Activated CD8-positive, alpha-beta T cell treated with anti-CD3 and anti-CD28 coated beads for 36 hours (primary cell): Measurements from ENCODE around the gene ESF1. TPM values are rescaled to one million over a fixed set of nuclear protein-coding genes. Genes with fewer than 3 reads are reported as not detected.

Experiments used
- ATAC-seq: fragments of 200-7000 bp; cut with Tn5 transposase; one replicate; pipeline ENCODE4 v1.10.0; 2021; ENCODE audit warnings: mild to moderate bottlenecking, moderate library complexity
- CTCF ChIA-PET: fragments of 350-600 bp; sonication (Branson Sonifier 250); formaldehyde crosslinking; loops from one replicate; lab custom pipeline; 2021; ENCODE audit warnings: antibody characterized with exemption; lab: Charles Lee
- POLR2A ChIA-PET: fragments of 350-600 bp; sonication (Branson Sonifier 250); formaldehyde crosslinking; loops from one replicate; lab custom pipeline; 2021; ENCODE audit warnings: antibody characterized with exemption; lab: Charles Lee
- DNase-seq: peaks from one replicate; pipeline ENCODE4 v3.0.0-alpha.2; 2020
- H3K27ac Mint-ChIP-seq: one replicate; pipeline ENCODE4 v1.8.0; 2021; ENCODE audit warnings: mild to moderate bottlenecking, mixed read lengths
- H3K27me3 Mint-ChIP-seq: one replicate; pipeline ENCODE4 v1.8.0; 2021; ENCODE audit warnings: mixed read lengths
- H3K36me3 Mint-ChIP-seq: one replicate; pipeline ENCODE4 v1.8.0; 2021; ENCODE audit warnings: low read depth, mixed read lengths
- H3K4me1 Mint-ChIP-seq: one replicate; pipeline ENCODE4 v1.8.0; 2021; ENCODE audit warnings: low read depth, mixed read lengths
- H3K4me3 Mint-ChIP-seq: one replicate; pipeline ENCODE4 v1.8.0; 2021; ENCODE audit warnings: mild to moderate bottlenecking, moderate library complexity, mixed read lengths
- H3K9me3 Mint-ChIP-seq: one replicate; pipeline ENCODE4 v1.8.0; 2021; ENCODE audit warnings: mixed read lengths
- intact Hi-C: fragments of 100-400 bp; cut with micrococcal nuclease; formaldehyde crosslinking; loops from one replicate; pipeline ENCODE4 v1.10.0; 2022
- total RNA-seq, 2 experiments: library from RNA; stranded (reverse); gene quantifications; one replicate each; pipeline ENCODE4 v1.2.3, GENCODE V29; 2021
- TF ChIP-seq, protein P1 (sequence below): fragments of 200-600 bp; IDR thresholded peaks from one replicate; pipeline ENCODE4 v1.8.0; 2022; ENCODE audit warnings: antibody characterized with exemption, mild to moderate bottlenecking

ESF1 gene, protein sequence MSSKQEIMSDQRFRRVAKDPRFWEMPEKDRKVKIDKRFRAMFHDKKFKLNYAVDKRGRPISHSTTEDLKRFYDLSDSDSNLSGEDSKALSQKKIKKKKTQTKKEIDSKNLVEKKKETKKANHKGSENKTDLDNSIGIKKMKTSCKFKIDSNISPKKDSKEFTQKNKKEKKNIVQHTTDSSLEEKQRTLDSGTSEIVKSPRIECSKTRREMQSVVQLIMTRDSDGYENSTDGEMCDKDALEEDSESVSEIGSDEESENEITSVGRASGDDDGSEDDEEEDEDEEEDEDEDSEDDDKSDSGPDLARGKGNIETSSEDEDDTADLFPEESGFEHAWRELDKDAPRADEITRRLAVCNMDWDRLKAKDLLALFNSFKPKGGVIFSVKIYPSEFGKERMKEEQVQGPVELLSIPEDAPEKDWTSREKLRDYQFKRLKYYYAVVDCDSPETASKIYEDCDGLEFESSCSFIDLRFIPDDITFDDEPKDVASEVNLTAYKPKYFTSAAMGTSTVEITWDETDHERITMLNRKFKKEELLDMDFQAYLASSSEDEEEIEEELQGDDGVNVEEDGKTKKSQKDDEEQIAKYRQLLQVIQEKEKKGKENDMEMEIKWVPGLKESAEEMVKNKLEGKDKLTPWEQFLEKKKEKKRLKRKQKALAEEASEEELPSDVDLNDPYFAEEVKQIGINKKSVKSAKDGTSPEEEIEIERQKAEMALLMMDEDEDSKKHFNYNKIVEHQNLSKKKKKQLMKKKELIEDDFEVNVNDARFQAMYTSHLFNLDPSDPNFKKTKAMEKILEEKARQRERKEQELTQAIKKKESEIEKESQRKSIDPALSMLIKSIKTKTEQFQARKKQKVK
- 10 to 100 TPM; 19.9 to 20.4 TPM for total RNA-seq

DNA sequence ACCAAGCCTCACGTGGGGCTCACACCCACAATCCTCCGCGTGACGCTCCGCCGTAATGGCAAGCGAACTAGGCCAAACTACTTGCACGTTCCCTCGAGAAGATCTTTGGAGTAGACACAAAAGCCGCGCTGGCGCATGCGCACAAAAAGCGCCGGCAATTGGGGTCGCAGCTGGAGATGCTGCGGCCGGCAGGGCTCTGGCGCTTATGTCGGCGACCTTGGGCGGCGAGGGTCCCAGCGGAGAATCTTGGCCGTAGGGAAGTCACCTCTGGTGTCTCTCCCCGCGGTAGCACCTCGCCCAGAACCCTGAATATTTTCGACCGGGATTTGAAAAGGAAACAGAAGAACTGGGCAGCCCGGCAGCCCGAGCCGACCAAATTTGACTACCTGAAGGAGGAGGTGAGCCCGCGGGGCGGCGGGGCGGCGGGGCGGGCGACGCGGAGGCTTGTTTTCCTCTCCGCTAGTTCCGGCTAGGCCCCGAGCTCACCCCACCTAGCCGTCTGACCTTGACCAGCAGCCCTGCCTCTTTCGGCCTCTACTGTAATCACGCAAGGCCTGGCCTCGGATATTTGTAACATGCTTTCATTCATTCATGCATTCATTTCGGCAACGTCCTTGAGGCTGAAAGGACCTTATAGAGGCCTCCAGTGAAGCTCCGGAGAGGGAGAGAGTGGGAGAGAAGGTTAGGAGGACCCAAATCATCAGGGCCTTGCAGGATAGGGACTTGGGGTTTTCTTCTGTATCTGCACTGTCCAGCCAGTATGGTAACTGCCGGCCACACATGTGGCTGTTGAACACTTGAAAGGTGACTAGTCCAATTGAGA is at the start of gene ESF1, which contains the start of gene NDUFAF5:
ESF1 (minus strand) TSS at position 27 of the 823 bp plus-strand sequence. CDS start 1,779 bp downstream, outside the sequence.
NDUFAF5 (plus strand) TSS at position 136 of the 823 bp plus-strand sequence; CDS start at position 177, 41 bp downstream.
- DNase-seq, result peak; percentile 97
- CTCF ChIA-PET, result interaction anchor here (1.1 to 4.0 kb wide), 7 partner anchors 9 to 172 kb away, joined by 3 to 29 read pairs (median 4); no protein-coding TSS in a partner anchor
- no peaks in the 10 kb centered on the region for H3K9me3 Mint-ChIP-seq
- intact Hi-C loops, result no loop called here
- peak within 1 kb of the TSS; percentile 100 for H3K4me3 Mint-ChIP-seq
- H3K27ac Mint-ChIP-seq, result peak within 1 kb of the TSS; percentile 98
- no peaks in the 10 kb centered on the region for H3K27me3 Mint-ChIP-seq
- peak; percentile 99 for ATAC-seq
- TF ChIP-seq, protein P1, sequence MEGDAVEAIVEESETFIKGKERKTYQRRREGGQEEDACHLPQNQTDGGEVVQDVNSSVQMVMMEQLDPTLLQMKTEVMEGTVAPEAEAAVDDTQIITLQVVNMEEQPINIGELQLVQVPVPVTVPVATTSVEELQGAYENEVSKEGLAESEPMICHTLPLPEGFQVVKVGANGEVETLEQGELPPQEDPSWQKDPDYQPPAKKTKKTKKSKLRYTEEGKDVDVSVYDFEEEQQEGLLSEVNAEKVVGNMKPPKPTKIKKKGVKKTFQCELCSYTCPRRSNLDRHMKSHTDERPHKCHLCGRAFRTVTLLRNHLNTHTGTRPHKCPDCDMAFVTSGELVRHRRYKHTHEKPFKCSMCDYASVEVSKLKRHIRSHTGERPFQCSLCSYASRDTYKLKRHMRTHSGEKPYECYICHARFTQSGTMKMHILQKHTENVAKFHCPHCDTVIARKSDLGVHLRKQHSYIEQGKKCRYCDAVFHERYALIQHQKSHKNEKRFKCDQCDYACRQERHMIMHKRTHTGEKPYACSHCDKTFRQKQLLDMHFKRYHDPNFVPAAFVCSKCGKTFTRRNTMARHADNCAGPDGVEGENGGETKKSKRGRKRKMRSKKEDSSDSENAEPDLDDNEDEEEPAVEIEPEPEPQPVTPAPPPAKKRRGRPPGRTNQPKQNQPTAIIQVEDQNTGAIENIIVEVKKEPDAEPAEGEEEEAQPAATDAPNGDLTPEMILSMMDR, result no peak
- peaks cover 52% of the 10 kb centered on the region for H3K4me1 Mint-ChIP-seq
- H3K36me3 Mint-ChIP-seq, result peaks cover 41% of the 10 kb centered on the region
- POLR2A ChIA-PET, result interaction anchor here (0.5 to 1.3 kb wide), 6 partner anchors 10 to 537 kb away, joined by 3 to 6 read pairs (median 3); no protein-coding TSS in a partner anchor

DNA sequence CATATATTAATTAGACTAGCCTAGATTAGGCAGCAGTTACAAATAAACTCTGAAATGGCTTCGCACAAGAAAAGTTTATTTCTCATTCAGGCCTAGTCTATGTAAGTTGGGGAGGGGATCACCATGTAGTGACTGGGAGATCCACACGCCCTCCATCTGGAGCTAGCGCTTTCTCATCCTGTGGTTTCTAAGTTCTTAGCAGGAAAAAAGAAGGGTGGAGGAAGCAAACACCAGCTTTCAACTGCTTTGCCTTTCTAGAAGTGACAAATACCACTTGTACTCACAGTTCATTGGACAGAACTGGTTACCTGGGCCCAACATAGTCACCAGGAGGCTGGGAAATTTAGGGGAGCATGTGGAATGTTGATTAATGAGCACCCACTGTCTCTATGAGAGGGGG is 46.8 kb upstream of the ESF1 start:
- Mint-ChIP-seq H3K27ac (no peak overlapping the region), H3K4me3 (no peak overlapping the region), H3K9me3 (no peaks in the 10 kb centered on the region), H3K4me1 (no peaks in the 10 kb centered on the region), H3K27me3 (peaks cover 7% of the 10 kb centered on the region), H3K36me3 (no peaks in the 10 kb centered on the region)
- ATAC-seq, result no peak
- CTCF ChIA-PET, result interaction anchor here (1.3 kb wide), 1 partner anchor 15 kb away, joined by 4 read pairs; no protein-coding TSS in a partner anchor
- intact Hi-C loops, result no loop called here
- POLR2A ChIA-PET, result no interaction called here
- TF ChIP-seq, protein P1, result no peak
- no peak for DNase-seq

DNA sequence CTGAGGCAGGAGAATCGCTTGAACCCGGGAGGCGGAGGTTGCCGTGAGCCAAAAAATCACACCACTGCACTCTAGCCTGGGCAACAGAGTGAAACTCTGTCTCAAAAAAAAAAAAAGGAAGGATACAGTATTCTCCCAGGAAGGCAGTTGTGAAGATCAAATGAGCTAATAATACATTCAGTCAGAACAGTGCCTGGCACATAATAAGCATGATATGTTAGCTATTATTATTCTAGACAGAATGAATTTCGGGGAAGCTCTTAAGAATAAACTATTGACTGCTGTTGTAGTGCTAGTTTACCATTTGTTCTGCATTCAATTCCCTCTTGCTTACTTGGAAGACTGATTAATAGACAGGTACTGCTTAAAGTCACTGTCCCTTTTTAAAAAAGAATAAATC is 40.7 kb upstream of the ESF1 start:
- Mint-ChIP-seq H3K27ac (no peak overlapping the region), H3K27me3 (peaks cover 5% of the 10 kb centered on the region), H3K9me3 (no peaks in the 10 kb centered on the region), H3K4me3 (no peak overlapping the region), H3K36me3 (peaks cover 4% of the 10 kb centered on the region), H3K4me1 (no peaks in the 10 kb centered on the region)
- CTCF ChIA-PET, result interaction anchor here (1.1 to 1.6 kb wide), 2 partner anchors 9 to 229 kb away, joined by 3 to 7 read pairs; no protein-coding TSS in a partner anchor
- DNase-seq, result no peak
- TF ChIP-seq, protein P1, result no peak
- ATAC-seq, result no peak
- POLR2A ChIA-PET, result no interaction called here
- intact Hi-C loops, result no loop called here

DNA sequence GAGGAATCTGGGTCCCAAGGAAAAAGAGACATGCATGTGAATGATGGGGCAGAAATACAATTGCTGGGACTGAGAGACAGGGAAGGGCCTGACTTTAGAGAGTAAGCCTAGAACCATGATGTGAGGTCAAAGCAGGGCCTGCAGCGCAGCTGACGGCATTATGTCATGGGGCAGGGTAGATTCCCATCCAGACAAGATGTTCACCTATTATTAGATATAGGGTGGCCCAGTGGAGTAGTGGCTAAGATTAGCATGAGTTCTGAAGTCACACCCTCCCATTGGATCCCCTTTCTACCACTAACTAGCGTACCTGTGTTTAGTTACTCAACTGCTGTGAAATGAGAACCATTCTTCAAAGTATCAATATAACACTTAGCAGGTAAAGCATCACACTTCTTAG is 39.7 kb upstream of the ESF1 start:
- intact Hi-C loops, result loop anchor here (5.0 kb wide), 1 partner anchor 233 kb away; no protein-coding TSS in a partner anchor
- Mint-ChIP-seq H3K36me3 (peaks cover 4% of the 10 kb centered on the region), H3K4me1 (no peaks in the 10 kb centered on the region), H3K4me3 (no peak overlapping the region), H3K27me3 (peaks cover 2% of the 10 kb centered on the region), H3K27ac (no peak overlapping the region), H3K9me3 (no peaks in the 10 kb centered on the region)
- CTCF ChIA-PET, result interaction anchor here (1.6 kb wide), 2 partner anchors 230 kb away, joined by 4 to 7 read pairs; no protein-coding TSS in a partner anchor
- TF ChIP-seq, protein P1, result no peak
- ATAC-seq, result no peak
- no peak for DNase-seq
- POLR2A ChIA-PET, result no interaction called here
